NCI-H446 treated with DMSO at 0.1 percent for 48 hours (cell line): Measurements from ENCODE around the gene LRRC34.

ENCODE experiments used
- DNase-seq: peaks from one replicate; lab custom pipeline; 2025; lab: John Stamatoyannopoulos, UW

The LRRC34 gene

DNA sequence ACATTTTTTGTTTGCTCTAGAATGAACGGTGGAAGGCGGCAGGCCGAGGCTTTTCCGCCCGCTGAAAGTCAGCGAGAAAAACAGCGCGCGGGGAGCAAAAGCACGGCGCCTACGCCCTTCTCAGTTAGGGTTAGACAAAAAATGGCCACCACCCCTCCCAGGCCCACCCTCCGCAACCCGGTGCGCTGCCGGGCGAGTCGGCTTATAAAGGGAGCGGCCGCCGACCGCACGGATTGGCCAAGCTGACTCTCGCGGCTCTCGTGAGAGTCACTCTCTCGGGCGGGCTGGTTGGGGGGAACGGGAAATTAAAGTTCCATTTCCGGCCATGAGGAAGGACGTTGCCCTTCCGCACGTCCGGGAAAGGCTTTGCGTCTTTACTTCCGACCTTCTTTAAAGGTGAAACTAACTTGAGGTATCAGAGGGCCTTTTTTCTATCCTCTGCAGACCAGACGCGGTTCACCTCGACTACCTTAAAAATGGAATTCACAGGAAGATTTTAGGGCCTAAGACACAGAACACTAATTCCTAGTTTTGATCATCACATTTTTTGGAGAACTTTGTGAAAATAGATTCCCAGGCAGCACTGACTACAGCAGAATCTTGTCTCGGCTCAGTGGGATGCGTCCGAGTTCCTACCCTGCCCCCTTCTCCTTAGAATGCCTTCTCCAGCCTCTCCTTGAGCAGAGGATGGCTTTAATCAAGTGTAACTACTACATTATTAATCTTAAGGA is 47.7 kb downstream of the LRRC34 start, which contains the start of gene TERC:
TSS of gene TERC (minus strand) at position 179 of the 731 bp plus-strand sequence.
- peak; percentile 83 for DNase-seq

DNA sequence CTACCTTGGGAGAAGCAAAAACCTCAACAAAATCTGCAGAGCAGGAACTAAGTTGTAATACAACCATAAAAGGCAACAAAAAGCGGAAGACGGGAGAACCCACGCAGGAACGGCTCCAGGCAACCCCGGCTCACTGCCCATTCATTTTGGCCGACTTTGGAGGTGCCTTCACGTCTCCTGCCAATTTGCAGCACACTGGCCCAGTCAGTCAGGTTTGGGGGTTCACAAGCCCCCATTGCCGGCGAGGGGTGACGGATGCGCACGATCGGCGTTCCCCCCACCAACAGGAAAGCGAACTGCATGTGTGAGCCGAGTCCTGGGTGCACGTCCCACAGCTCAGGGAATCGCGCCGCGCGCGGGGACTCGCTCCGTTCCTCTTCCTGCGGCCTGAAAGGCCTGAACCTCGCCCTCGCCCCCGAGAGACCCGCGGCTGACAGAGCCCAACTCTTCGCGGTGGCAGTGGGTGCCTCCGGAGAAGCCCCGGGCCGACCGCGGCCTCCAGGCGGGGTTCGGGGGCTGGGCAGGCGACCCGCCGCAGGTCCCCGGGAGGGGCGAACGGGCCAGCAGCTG is 48.3 kb downstream of the LRRC34 start:
- no peak for DNase-seq

DNA sequence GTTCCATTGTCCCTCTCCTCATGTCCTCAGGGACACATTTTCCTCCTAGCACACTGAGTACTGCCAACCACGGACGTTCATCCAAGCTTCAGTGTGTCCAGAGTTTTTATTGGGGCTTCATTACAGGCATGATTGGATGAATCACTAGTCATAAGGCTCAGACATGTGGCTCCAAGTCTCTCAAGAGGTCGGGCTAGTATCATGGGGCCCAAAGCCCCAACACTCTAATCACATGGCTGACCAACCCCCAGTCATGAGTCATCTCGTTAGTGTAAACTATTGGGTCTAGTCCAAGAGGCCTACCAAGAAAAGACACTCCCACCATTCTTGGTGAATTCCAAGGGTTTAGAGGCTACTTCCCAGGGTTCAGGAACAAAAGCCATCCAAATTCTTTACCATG is 52.2 kb downstream of the LRRC34 start:
- DNase-seq, result no peak

DNA sequence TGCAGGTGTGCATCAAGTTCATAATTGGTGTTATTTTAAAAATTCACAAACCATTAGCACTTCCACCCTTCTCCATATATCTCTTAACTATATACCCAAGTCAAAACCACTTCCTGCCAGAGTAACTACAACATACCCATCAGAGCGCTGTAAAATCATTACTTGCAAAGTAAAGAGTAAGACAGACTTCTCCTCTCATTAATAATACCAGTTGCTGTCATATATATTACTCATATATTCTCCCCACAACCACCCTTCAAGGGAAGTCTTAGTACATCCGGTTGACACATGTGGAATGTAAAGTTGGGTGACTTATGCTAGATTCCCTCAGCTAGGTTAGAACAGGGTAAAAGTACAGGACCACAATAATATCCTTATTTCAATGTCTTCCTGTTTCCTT is 53.4 kb downstream of the LRRC34 start:
- DNase-seq, result no peak

DNA sequence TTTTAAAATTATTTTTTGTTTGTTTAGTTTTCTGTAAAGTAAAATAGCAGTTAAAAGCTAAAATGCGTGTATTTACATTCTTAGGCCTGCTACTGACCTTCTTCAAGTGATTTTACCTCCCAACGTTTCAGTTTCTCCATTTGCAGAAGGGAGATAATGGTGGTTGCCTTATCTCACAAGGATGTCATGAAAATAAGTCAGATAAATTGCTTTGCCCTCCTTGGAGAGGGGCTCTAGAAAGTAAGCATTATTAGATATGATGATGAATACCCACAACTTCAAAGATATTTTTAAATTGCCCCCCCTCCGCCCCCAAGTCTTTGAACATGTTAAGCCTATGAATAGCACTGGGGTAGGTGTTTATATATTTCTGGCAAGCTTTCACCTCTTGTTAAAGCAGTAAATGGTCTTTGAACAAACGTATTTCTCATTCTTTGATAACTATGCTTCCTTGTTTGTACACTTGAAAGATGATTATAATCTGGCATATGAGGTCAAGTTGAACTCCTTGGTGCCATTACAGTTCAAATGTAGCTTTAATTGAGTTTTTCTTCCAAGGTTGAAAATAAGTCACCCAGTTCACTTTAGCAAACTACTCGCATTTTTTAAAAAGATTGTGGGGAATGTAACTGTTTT is 54.2 kb downstream of the LRRC34 start:
- no peak for DNase-seq

DNA sequence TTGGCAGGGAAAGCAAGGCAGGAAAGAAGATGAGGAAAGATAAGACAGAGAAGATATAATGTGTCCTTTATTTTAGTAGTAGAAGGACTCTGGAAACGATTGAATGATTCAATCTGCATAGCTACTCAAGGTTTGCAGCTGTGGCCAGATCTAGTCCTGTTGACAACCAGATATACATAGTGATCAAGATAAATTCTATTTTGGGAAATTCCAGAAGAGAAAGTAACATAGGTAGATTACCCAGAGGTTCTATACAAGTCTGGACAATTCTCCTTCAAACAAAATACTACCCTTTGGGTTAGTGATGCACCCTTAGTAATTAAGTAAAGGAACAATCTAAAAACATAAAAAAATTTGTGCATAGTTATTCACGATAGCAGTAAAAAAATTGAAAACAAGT is 57.2 kb downstream of the LRRC34 start:
- no peak for DNase-seq

DNA sequence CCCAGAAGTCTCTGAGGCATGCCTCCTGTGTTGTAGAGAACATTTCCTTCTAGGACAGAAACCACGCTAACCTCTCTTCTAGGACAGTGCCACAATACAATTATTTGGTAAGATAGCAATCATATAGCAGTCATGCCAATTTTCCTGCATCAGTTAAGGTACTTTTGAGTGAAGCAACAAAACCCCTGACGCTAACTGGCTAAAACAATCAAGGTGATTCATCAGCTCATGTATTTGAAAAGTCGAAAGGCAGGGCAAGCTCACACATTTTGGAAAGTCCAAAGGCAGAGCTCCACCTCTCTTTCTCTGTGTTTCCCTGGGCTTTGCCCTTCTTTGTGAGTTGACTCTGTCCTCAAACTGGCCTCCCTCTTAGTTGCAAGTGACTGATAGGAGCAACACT is 58.0 kb downstream of the LRRC34 start:
- no peak for DNase-seq

DNA sequence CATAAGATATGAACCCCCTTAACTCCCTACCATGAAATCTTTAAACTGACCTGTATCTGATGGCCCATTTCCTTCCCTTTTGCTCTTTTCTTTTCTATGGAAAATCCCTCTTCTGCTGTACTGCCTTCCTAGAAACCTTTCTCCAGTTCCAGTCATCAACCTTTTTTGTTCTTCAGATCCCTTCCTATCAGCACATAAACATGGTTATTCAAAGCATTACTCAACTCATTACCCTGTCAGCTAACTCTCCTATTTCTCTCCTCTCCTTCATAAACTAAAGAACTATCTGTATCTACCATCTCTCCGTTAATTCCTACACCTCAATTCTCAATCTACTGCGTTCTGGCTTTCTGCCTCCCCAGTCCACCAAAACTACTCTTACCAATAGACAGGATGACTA is 60.8 kb downstream of the LRRC34 start:
- no peak for DNase-seq

DNA sequence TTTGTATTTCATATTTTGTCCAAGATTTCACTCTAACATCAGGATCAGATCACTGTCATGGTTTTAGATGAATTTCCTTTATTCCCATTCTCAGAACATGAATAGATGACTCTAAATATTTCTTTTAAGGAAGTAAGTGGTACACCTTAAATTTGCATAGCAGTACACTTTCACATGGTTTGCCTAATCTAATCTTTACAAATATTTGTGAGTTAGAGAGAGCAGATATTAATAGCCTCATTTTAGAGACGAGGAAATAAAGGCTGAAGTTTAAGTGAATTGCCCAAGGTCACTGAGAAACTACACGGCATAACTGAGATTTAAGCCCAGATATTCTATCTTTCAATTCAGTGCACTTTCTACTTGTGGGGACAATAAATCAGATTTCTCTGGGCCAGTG is 62.0 kb downstream of the LRRC34 start:
- DNase-seq, result no peak

DNA sequence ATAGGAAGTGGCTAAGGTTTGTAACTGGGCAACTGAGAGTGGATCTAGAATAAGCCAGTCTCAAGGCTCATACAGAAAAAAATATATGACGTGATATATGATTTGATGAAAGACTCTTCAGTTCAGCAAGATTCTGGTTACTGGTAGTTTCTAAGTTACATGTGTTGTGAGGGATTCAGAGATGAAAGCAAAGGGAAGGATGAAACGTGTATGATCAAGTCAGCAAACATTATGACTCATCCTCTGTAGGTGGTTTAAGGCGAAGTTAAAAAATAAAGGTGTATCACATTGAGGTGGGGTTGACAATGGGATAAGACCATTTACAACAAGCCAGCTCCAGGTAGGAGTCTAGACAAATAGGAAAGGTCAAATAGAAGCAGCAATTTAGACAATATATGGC is 64.0 kb downstream of the LRRC34 start:
- DNase-seq, result no peak

DNA sequence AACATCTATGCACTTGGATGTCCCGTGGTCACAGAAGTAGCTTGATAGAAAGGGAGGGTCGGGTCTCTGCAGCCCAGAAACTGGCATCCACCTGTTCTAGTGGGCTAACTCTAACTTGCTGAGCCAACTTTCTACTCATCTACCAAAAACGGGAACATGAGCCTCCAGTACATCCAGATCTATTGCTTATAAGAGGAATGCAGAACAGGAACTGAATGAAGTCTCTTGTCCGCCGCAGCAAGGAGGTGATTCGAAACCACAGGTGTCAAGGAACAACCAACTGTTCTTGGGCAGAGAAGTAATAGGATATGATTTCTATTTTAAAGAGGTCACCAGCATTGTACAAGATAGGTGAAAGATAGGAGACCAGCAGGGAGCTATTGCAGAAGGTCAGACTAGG is 65.8 kb downstream of the LRRC34 start:
- DNase-seq, result no peak

DNA sequence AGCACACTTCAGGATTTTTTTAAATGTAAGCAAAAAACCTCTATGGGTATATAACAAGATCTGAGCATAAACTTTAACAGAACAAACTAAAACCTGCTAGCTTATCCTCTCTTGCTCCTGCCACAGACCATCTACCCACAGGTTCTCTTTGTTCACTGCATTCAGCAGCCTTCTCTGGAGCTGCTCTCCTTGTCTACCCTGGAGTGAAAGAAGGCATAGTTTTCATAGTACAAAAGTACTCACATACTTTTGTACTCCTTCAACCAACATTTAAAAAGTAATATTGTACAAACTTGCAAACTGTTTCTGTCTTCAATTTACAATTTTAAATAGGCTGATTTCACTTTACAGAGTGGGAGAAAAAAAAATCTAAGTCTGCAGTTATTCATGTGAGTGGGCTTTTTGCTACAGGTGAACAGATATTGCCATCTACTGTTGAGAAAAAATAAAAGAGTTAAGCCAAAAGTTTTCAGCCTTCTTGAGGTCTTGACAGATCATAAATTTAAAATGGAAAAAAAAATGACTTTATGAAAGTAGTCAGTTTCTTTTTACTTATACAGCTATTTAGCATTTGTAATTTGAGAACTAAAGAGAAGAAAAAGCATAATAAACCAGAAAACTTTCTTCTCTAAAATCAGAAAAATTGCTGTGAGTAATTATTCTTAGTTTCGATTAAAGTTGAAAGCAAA is 68.2 kb downstream of the LRRC34 start:
- DNase-seq, result no peak
